Esophagus (tissue), 2 donors: ENCODE measurements around the gene SPATS2L. TPM values are rescaled to one million over a fixed set of nuclear protein-coding genes. Genes with fewer than 3 reads are reported as not detected.

ENCODE experiments used
- H3K27ac ChIP-seq, 2 donors: one replicate each; pipeline ENCODE4 v1.5.1; 2013; ENCODE audit warnings: low read depth in 2 of 2, mild to moderate bottlenecking in 2 of 2, inconsistent platforms in 1 of 2, low read length in 1 of 2, moderate library complexity in 1 of 2
- H3K27me3 ChIP-seq, 2 donors: one replicate each; pipeline ENCODE4 v1.6.1; 2013; ENCODE audit warnings: low read length in 2 of 2, control low read depth in 1 of 2, mild to moderate bottlenecking in 1 of 2; ENCODE audit not compliant: insufficient read depth in 2 of 2, control insufficient read depth in 1 of 2
- H3K36me3 ChIP-seq, 2 donors: one replicate each; pipeline ENCODE4 v1.6.1; 2013; ENCODE audit warnings: low read length in 1 of 2; ENCODE audit not compliant: control insufficient read depth in 2 of 2, insufficient read depth in 2 of 2
- H3K4me1 ChIP-seq, 2 donors: one replicate each; pipeline ENCODE4 v1.6.1; 2013; ENCODE audit warnings: low read length in 1 of 2; ENCODE audit not compliant: control insufficient read depth in 2 of 2, insufficient read depth in 2 of 2
- H3K4me3 ChIP-seq, 2 donors: one replicate each; pipeline ENCODE4 v1.5.1; 2013; ENCODE audit warnings: low read length in 2 of 2, mild to moderate bottlenecking in 2 of 2, low read depth in 1 of 2, moderate library complexity in 1 of 2
- H3K9me3 ChIP-seq, 2 donors: one replicate each; pipeline ENCODE4 v1.6.1; 2013; ENCODE audit warnings: mild to moderate bottlenecking in 2 of 2, low read depth in 1 of 2, low read length in 1 of 2, moderate library complexity in 1 of 2; ENCODE audit not compliant: control insufficient read depth in 2 of 2, insufficient read depth in 1 of 2
- WGBS, 2 donors: extraction: QIAGEN DNeasy Blood & Tissue Kit; methylation state at CpG; one replicate each; pipeline ENCODE4 v1.1.7; 2013; 5-methylcytosine and 5-hydroxymethylcytosine counted together
- polyA plus RNA-seq, 2 donors: library from polyadenylated mRNA; stranded (reverse); fragments of 200-250 nt; gene quantifications; one replicate each; pipeline ENCODE4 v1.2.3, GENCODE V29; 2013
- donor health status: healthy with polysubstance abuse.
- donor health status: Bipolar disorder and iron deficiency.

SPATS2L gene
- polyA plus RNA-seq, 2 donors, result 41.2 to 47.5 TPM

- no peaks in the 10 kb centered on the region for H3K4me1 ChIP-seq
- no peaks in the 10 kb centered on the region for H3K9me3 ChIP-seq
- H3K36me3 ChIP-seq, result no peaks in the 10 kb centered on the region
- no peaks in the 10 kb centered on the region for H3K27me3 ChIP-seq
- no peak overlapping the region for H3K4me3 ChIP-seq
- H3K27ac ChIP-seq, result no peak overlapping the region
- WGBS, 2 donors, result 98 to 100% methylated on average over 2 of the region's 2 CpGs
Measured at GRCh38 chr2:200267350-200267749, 39.1 kb upstream of the SPATS2L start.

DNA sequence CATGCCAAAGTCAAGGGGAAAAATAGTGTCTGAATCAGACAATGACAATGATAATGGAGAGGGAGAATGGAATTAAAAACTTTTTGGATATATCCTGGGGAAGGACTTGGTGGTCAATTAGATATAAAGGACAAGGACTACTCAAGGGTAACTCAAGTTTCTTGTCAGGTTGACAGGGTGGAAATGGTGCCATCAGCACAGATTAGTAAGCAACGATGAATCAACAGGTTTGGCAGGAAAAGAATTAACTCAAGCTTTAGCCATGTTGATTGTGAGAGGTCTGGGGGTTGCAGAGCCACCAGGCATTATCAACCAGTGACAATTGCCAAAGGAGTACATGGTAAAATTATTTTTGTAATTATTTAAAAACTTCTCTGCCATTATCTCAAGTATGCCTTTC, 35.8 kb upstream of the SPATS2L start:
- Histone ChIP-seq H3K27ac (no peak overlapping the region), H3K9me3 (no peaks in the 10 kb centered on the region), H3K27me3 (no peaks in the 10 kb centered on the region), H3K4me1 (no peaks in the 10 kb centered on the region), H3K4me3 (no peak overlapping the region), H3K36me3 (no peaks in the 10 kb centered on the region)
- WGBS, 2 donors, result 33 to 42% methylated on average over 1 of the region's 1 CpG

GRCh38 chr2:200272320-200272719, 34.2 kb upstream of the SPATS2L start:
- Histone ChIP-seq H3K9me3 (no peaks in the 10 kb centered on the region), H3K27ac (no peak overlapping the region), H3K27me3 (no peaks in the 10 kb centered on the region), H3K4me3 (no peak overlapping the region), H3K36me3 (no peaks in the 10 kb centered on the region), H3K4me1 (no peaks in the 10 kb centered on the region)
- 79 to 83% methylated on average over 2 of the region's 2 CpGs for WGBS, 2 donors

- Histone ChIP-seq H3K27me3 (no peaks in the 10 kb centered on the region), H3K4me1 (peaks cover 0 to 5% of the 10 kb centered on the region in 2 donors), H3K27ac (no peak overlapping the region), H3K36me3 (no peaks in the 10 kb centered on the region), H3K4me3 (no peak overlapping the region), H3K9me3 (no peaks in the 10 kb centered on the region)
- WGBS, 2 donors, result 72 to 74% methylated on average over 7 of the region's 7 CpGs
Measured at GRCh38 chr2:200274116-200275075, 32.1 kb upstream of the SPATS2L start.

GRCh38 chr2:200275295-200276013, 31.0 kb upstream of the SPATS2L start:
- H3K4me3 ChIP-seq, result no peak overlapping the region
- no peaks in the 10 kb centered on the region for H3K27me3 ChIP-seq
- no peak overlapping the region for H3K27ac ChIP-seq
- H3K9me3 ChIP-seq, result no peaks in the 10 kb centered on the region
- no peaks in the 10 kb centered on the region for H3K36me3 ChIP-seq
- H3K4me1 ChIP-seq, result peaks cover 0 to 5% of the 10 kb centered on the region in 2 donors
- 76% methylated on average over 5 of the region's 5 CpGs for WGBS, 2 donors

GRCh38 chr2:200276472-200276871, 30.0 kb upstream of the SPATS2L start:
- Histone ChIP-seq H3K36me3 (no peaks in the 10 kb centered on the region), H3K4me1 (peaks cover 0 to 5% of the 10 kb centered on the region in 2 donors), H3K4me3 (no peak overlapping the region), H3K27ac (no peak overlapping the region), H3K9me3 (no peaks in the 10 kb centered on the region), H3K27me3 (no peaks in the 10 kb centered on the region)
- WGBS, 2 donors, result 95 to 97% methylated on average over 2 of the region's 2 CpGs

DNA sequence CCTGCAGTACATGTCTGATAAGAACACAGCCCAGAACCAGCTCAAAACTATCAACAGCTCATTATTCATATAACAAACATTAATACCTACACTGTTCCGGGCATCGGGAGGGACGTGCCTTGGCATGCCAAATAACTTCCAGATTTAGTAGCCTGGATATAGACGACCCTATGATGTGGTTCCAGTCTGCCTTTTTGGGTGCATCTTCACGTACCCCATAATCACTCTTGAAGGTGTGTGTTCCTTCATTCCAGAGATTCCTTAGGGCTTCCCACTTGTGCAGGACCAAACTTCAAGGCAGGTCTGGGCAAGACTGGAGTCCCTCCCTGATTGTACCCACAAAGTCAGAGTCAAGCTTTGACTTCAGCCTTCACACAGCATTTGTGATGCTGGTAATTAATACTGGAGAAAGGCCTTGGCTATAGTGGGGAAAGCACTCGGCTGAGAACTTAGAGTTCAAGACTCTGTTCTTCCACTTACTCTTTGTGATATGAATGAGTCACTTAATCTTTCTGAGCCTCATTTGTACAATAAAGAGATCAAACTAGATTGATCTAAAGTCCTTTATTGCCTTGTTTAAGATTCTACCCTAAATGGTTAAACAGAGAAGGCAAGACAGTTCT, 27.7 kb upstream of the SPATS2L start:
- Histone ChIP-seq H3K36me3 (no peaks in the 10 kb centered on the region), H3K9me3 (no peaks in the 10 kb centered on the region), H3K4me1 (peaks cover 0 to 5% of the 10 kb centered on the region in 2 donors), H3K27ac (peak overlapping the region; percentile 11 to 40), H3K27me3 (no peaks in the 10 kb centered on the region), H3K4me3 (no peak overlapping the region)
- WGBS, 2 donors, result 55 to 69% methylated on average over 6 of the region's 6 CpGs

DNA sequence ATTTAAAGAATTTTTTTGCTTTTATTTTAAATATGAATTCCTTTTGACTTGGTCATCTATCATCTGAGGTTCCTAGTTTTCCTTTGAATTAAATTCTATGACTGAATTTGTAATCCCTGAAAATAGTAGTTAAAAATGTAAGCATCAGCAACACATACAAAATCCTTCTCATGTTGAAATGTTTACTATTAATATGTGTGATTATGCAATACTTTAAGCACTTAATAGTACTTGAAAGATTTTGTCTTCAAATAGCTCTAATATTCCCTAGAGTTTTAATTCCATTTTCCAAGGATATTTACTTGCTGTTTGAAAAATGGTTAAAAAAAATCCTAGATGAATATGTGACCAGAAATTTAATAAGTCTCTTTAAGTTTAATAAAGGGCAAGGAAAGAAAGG, 26.6 kb upstream of the SPATS2L start:
- Histone ChIP-seq H3K9me3 (no peaks in the 10 kb centered on the region), H3K4me1 (peaks cover 0 to 5% of the 10 kb centered on the region in 2 donors), H3K4me3 (no peak overlapping the region), H3K27ac (no peak overlapping the region), H3K27me3 (no peaks in the 10 kb centered on the region), H3K36me3 (no peaks in the 10 kb centered on the region)

- H3K27me3 ChIP-seq, result no peaks in the 10 kb centered on the region
- H3K4me1 ChIP-seq, result no peaks in the 10 kb centered on the region
- no peaks in the 10 kb centered on the region for H3K9me3 ChIP-seq
- H3K36me3 ChIP-seq, result no peaks in the 10 kb centered on the region
- no peak overlapping the region for H3K4me3 ChIP-seq
- WGBS, 2 donors, result 46 to 89% methylated on average over 1 of the region's 1 CpG
- H3K27ac ChIP-seq, result no peak overlapping the region
Measured at GRCh38 chr2:200286578-200286977, 19.9 kb upstream of the SPATS2L start.
